Endothelial cell of umbilical vein (primary cell): ENCODE data around the gene PARD6G. TPM values are rescaled to one million over a fixed set of nuclear protein-coding genes. Genes with fewer than 3 reads are reported as not detected.

ENCODE experiments used
- BruUV-seq: library from RNA; stranded (reverse); fragments of 400-500 nt; replicated peaks from 2 replicates; lab custom pipeline; 2021; lab: Mats Ljungman, UMichigan
- CTCF ChIA-PET: fragments of 300-600, 350-600 bp; sonication (Branson Sonifier 250); formaldehyde crosslinking; loops from one replicate; lab custom pipeline; 2021; ENCODE audit warnings: antibody characterized with exemption, inconsistent platforms; lab: Charles Lee
- POLR2A ChIA-PET: fragments of 300-600, 350-600 bp; sonication (Branson Sonifier 250); formaldehyde crosslinking; loops from one replicate; lab custom pipeline; 2021; ENCODE audit warnings: antibody characterized with exemption, inconsistent platforms; lab: Charles Lee
- DNase-seq: peaks from one replicate; pipeline ENCODE4 v3.0.0-alpha.2; 2011; ENCODE audit warnings: low read depth, low spot score
- FAIRE-seq: peaks from 2 replicates; lab custom pipeline; 2011; peaks lifted over from hg19 to GRCh38; lab: Jason Lieb, UNC
- H2AFZ ChIP-seq: 2 replicates; pipeline ENCODE4 v1.6.0; 2012; ENCODE audit warnings: low read depth, low read length, control low read depth, inconsistent platforms
- H3K27ac ChIP-seq: 2 replicates; pipeline ENCODE4 v1.5.1; 2011; ENCODE audit warnings: low read depth, mild to moderate bottlenecking, control low read depth, low read length, moderate library complexity; ENCODE audit not compliant: insufficient read depth
- H3K27me3 ChIP-seq, 2 experiments: 2 replicates each; pipeline versions ENCODE4 v1.6.0 to v1.6.1; 2011; ENCODE audit warnings: low read length in 2 of 2, mixed read lengths in 1 of 2; ENCODE audit not compliant: control insufficient read depth in 2 of 2, insufficient read depth in 2 of 2
- H3K36me3 ChIP-seq, 2 experiments: 2 replicates in 1 of 2; 3 replicates in 1 of 2; pipeline ENCODE4 v1.5.1; 2011; ENCODE audit warnings: low read length in 2 of 2, mild to moderate bottlenecking in 1 of 2, moderate library complexity in 1 of 2; ENCODE audit not compliant: control insufficient read depth in 2 of 2, insufficient read depth in 2 of 2; ENCODE audit errors: extremely low read depth in 1 of 2
- H3K4me1 ChIP-seq: 3 replicates; pipeline ENCODE4 v1.5.1; 2011; ENCODE audit warnings: mild to moderate bottlenecking, low read length; ENCODE audit not compliant: control insufficient read depth, insufficient read depth; ENCODE audit errors: extremely low read depth
- H3K4me2 ChIP-seq: 2 replicates; pipeline ENCODE4 v1.6.1; 2011; ENCODE audit warnings: low read length, control low read depth, mixed read lengths; ENCODE audit not compliant: insufficient read depth
- H3K4me3 ChIP-seq, 3 experiments: fragments of 200-600 bp in 1 of 3; sonication (generic), shearing (Covaris generic) in 1 of 3; replicated peaks in 1 of 3; 2 replicates each; pipeline ENCODE4 v1.5.1; 2011 to 2016; ENCODE audit warnings: control low read depth in 3 of 3, low read length in 3 of 3, mild to moderate bottlenecking in 2 of 3, inconsistent platforms in 1 of 3, low read depth in 1 of 3, moderate library complexity in 1 of 3; ENCODE audit not compliant: insufficient read depth in 1 of 3
- H3K79me2 ChIP-seq: 2 replicates; pipeline ENCODE4 v1.6.0; 2012; ENCODE audit warnings: low read length, inconsistent platforms; ENCODE audit not compliant: control insufficient read depth, insufficient read depth
- H3K9ac ChIP-seq: replicated peaks from 2 replicates; pipeline ENCODE3; 2011; ENCODE audit warnings: low read length, control low read depth; ENCODE audit not compliant: insufficient read depth; ENCODE audit errors: extremely low read depth
- H3K9me1 ChIP-seq: replicated peaks from 3 replicates; pipeline ENCODE4 v1.6.0; 2011; ENCODE audit warnings: mild to moderate bottlenecking, low read length; ENCODE audit not compliant: control insufficient read depth, insufficient read depth; ENCODE audit errors: extremely low read depth
- H3K9me3 ChIP-seq: replicated peaks from 2 replicates; pipeline ENCODE4 v1.5.1; 2012; ENCODE audit warnings: low read length, inconsistent platforms; ENCODE audit not compliant: control insufficient read depth, insufficient read depth
- H4K20me1 ChIP-seq: replicated peaks from 2 replicates; pipeline ENCODE3; 2011; ENCODE audit warnings: mild to moderate bottlenecking, low read length; ENCODE audit not compliant: control insufficient read depth, insufficient read depth; ENCODE audit errors: extremely low read depth
- EZH2 ChIP-seq: IDR thresholded peaks from 2 replicates; pipeline ENCODE4 v1.6.1; 2012; ENCODE audit warnings: borderline replicate concordance, low read depth, mild to moderate bottlenecking, moderate library complexity, low read length, inconsistent platforms; ENCODE audit not compliant: severe bottlenecking
- FOS ChIP-seq: IDR thresholded peaks from 2 replicates; pipeline ENCODE4 v1.6.1; 2011; ENCODE audit warnings: mild to moderate bottlenecking, low read length, moderate library complexity, borderline replicate concordance; ENCODE audit not compliant: insufficient read depth
- GATA2 ChIP-seq: IDR thresholded peaks from 2 replicates; pipeline ENCODE4 v1.7.0; 2011; ENCODE audit warnings: low read depth, mild to moderate bottlenecking, moderate library complexity, mixed read lengths, low read length; ENCODE audit not compliant: insufficient read length, insufficient read depth
- JUN ChIP-seq: IDR thresholded peaks from 2 replicates; pipeline ENCODE4 v1.6.1; 2011; ENCODE audit warnings: borderline replicate concordance, low read depth; ENCODE audit not compliant: insufficient read length, insufficient read depth
- MYC ChIP-seq: IDR thresholded peaks from one replicate; pipeline ENCODE4 v1.6.1; 2011; ENCODE audit warnings: mild to moderate bottlenecking, low read depth, low read length
- POLR2A ChIP-seq: IDR thresholded peaks from 2 replicates; pipeline ENCODE4 v1.6.1; 2012; ENCODE audit warnings: low read depth, mild to moderate bottlenecking, control low read depth, low read length
- POLR2AphosphoS5 ChIP-seq: IDR thresholded peaks from 2 replicates; pipeline ENCODE4 v1.6.1; 2012; ENCODE audit warnings: low read depth, mild to moderate bottlenecking, control low read depth, low read length, moderate library complexity; ENCODE audit not compliant: insufficient read depth
- dilution Hi-C: fragments of 300-500 bp; cut with MboI; formaldehyde crosslinking; loops from one replicate; pipeline ENCODE4 v1.15.0; 2019; ENCODE audit warnings: low sequenced_read_pairs; ENCODE audit not compliant: extremely low pct_ligation_motif_present
- intact Hi-C: fragments of 100-400 bp; cut with micrococcal nuclease; formaldehyde crosslinking; loops from one replicate; pipeline ENCODE4 v1.10.0; 2022
- polyA plus RNA-seq, 4 experiments: library from polyadenylated mRNA; depleted of rRNA in 3 of 4; stranded (reverse) in 3 of 4; unstranded in 1 of 4; fragments of >200 nt; gene quantifications; 2 replicates each; pipeline versions ENCODE4 v1.2.1 to v1.2.3, GENCODE V29; 2011 to 2012; ENCODE audit warnings: missing spikeins in 1 of 4
- total RNA-seq: library from RNA; stranded (reverse); gene quantifications from 2 replicates; pipeline ENCODE4 v1.2.3, GENCODE V29; 2021
- TF ChIP-seq, protein P1 (sequence below), 2 donors: IDR thresholded peaks; 1 replicate in 1 of 2; 2 replicates in 1 of 2; pipeline ENCODE4 v1.5.1; 2011; ENCODE audit warnings: low read length in 2 of 2, mild to moderate bottlenecking in 2 of 2, moderate library complexity in 2 of 2, control low read depth in 1 of 2, inconsistent platforms in 1 of 2, low read depth in 1 of 2; ENCODE audit not compliant: insufficient read depth in 1 of 2; ENCODE audit errors: extremely low read depth in 1 of 2
- TF ChIP-seq, protein P2 (sequence below): IDR thresholded peaks from 2 replicates; pipeline ENCODE4 v1.6.1; 2011; ENCODE audit not compliant: insufficient read depth, insufficient read length

Gene PARD6G
- total and polyA plus RNA-seq, 2 donors (not counting 3 experiments of a cell fraction or from before 2014, with no cell fraction given) = 1.2 to 1.8 TPM

DNA sequence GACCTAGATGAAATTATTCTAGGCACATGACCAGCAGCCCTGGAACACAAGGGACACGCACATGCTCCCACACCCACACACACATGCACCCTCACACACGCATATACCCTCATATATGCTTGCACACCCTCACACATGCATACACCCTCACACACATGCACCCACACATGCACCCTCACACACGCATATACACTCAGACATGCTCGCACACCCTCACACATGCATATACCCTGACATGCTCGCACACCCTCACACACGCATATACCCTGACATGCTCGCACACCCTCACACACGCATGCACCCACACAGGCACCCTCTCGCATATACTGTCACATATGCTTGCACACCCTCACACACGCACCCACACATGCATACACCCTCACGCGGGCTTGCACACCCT lies 61.8 kb downstream of the PARD6G start:
- no peak overlapping the region for H3K9ac ChIP-seq
- no peaks in the 10 kb centered on the region for H3K36me3 ChIP-seq
- no peak overlapping the region for H2AFZ ChIP-seq
- dilution Hi-C loops = no loop called here
- DNase-seq (no peak), FAIRE-seq (no peak)
- ChIA-PET CTCF (no interaction called here), POLR2A (no interaction called here)
- no peaks in the 10 kb centered on the region for H3K4me1 ChIP-seq
- no TSS peak for BruUV-seq
- H3K79me2 ChIP-seq = no peaks in the 10 kb centered on the region
- no peaks in the 10 kb centered on the region for H3K27me3 ChIP-seq
- no peak overlapping the region for H3K4me2 ChIP-seq
- no peaks in the 10 kb centered on the region for H3K9me1 ChIP-seq
- intact Hi-C loops = no loop called here
- TF ChIP-seq JUN = no peak
- TF ChIP-seq POLR2AphosphoS5 = no peak
- TF ChIP-seq POLR2A = no peak
- no peak for TF ChIP-seq FOS
- TF ChIP-seq MYC = no peak
- TF ChIP-seq, protein P1, sequence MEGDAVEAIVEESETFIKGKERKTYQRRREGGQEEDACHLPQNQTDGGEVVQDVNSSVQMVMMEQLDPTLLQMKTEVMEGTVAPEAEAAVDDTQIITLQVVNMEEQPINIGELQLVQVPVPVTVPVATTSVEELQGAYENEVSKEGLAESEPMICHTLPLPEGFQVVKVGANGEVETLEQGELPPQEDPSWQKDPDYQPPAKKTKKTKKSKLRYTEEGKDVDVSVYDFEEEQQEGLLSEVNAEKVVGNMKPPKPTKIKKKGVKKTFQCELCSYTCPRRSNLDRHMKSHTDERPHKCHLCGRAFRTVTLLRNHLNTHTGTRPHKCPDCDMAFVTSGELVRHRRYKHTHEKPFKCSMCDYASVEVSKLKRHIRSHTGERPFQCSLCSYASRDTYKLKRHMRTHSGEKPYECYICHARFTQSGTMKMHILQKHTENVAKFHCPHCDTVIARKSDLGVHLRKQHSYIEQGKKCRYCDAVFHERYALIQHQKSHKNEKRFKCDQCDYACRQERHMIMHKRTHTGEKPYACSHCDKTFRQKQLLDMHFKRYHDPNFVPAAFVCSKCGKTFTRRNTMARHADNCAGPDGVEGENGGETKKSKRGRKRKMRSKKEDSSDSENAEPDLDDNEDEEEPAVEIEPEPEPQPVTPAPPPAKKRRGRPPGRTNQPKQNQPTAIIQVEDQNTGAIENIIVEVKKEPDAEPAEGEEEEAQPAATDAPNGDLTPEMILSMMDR (IDR thresholded peaks at IDR 0.05; ENCODE audit: extremely low read depth in 1 of 2, insufficient read depth in 1 of 2, low read depth in 1 of 2, low read length in 2 of 2) = no peak
- no peak for TF ChIP-seq EZH2
- no peak for TF ChIP-seq GATA2
- TF ChIP-seq, protein P2, sequence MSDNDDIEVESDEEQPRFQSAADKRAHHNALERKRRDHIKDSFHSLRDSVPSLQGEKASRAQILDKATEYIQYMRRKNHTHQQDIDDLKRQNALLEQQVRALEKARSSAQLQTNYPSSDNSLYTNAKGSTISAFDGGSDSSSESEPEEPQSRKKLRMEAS = no peak
- H3K9me3 ChIP-seq = no peaks in the 10 kb centered on the region
- H3K4me3 ChIP-seq = no peak overlapping the region
- H4K20me1 ChIP-seq = no peaks in the 10 kb centered on the region
- H3K27ac ChIP-seq = no peak overlapping the region
